GM18517 (cell line): Measurements from ENCODE around the gene SH2D7.
A peak's percentile ranks its signal among the peaks of the same experiment; 100 is the strongest.
"Not testable (repeated sequence)": the region's sequence is repeated elsewhere in the genome, so short reads cannot be mapped to it uniquely, and the experiment has no call there.

Experiments
- ATAC-seq: cut with Tn5 transposase; IDR thresholded peaks from one replicate; pipeline ENCODE4 v1.9.1; 2021; ENCODE audit warnings: mild to moderate bottlenecking, moderate library complexity; ENCODE audit not compliant: unreplicated experiment

The SH2D7 gene

GRCh38 chr15:78131295-78132061 lies 39.1 kb downstream of the SH2D7 start, which contains the start of gene CIB2:
CIB2 (minus strand) TSS chr15:78131445; CDS start chr15:78131215, 230 bp downstream.
- ATAC-seq, result peak; percentile 61

- no peak for ATAC-seq
Observed at GRCh38 chr15:78133801-78134200, 41.4 kb downstream of the SH2D7 start.

GRCh38 chr15:78139578-78139977 lies 47.2 kb downstream of the SH2D7 start:
- ATAC-seq, result no peak

- no peak for ATAC-seq
Observed at GRCh38 chr15:78140292-78140691, 47.9 kb downstream of the SH2D7 start.

GRCh38 chr15:78142332-78142731 lies 50.0 kb downstream of the SH2D7 start:
- ATAC-seq, result no peak

GRCh38 chr15:78146425-78147154 lies 54.2 kb downstream of the SH2D7 start:
- ATAC-seq, result no peak

- ATAC-seq, result no peak
Observed at GRCh38 chr15:78147566-78147965, 55.2 kb downstream of the SH2D7 start.

GRCh38 chr15:78148392-78149067 lies 56.2 kb downstream of the SH2D7 start:
- peak; percentile 12 for ATAC-seq

GRCh38 chr15:78149068-78149804 lies 56.9 kb downstream of the SH2D7 start, which contains the start of gene IDH3A:
IDH3A (plus strand) TSS chr15:78149362; CDS start chr15:78149404, 42 bp downstream.
- ATAC-seq, result peak; percentile 68

GRCh38 chr15:78149805-78150751 lies 57.7 kb downstream of the SH2D7 start:
- no peak for ATAC-seq

GRCh38 chr15:78151075-78151474 lies 58.7 kb downstream of the SH2D7 start:
- not testable (repeated sequence) for ATAC-seq
